CD14-positive monocyte (primary cell): Measurements from ENCODE around the gene SFRP5. TPM values are rescaled to one million over a fixed set of nuclear protein-coding genes. Genes with fewer than 3 reads are reported as not detected.

ENCODE experiments used
- DNase-seq, 3 donors: peaks; one replicate each; pipeline ENCODE4 v3.0.0-alpha.2; 2011 to 2022
- H2AFZ ChIP-seq: 2 replicates; pipeline ENCODE4 v1.6.0; 2012; ENCODE audit warnings: mild to moderate bottlenecking, low read depth, low read length, inconsistent platforms; ENCODE audit not compliant: insufficient read depth, poor library complexity, severe bottlenecking
- H3K27ac ChIP-seq, 2 donors: 1 replicate in 1 of 2; 2 replicates in 1 of 2; pipeline ENCODE4 v1.5.1; 2012 to 2013; ENCODE audit warnings: low read length in 2 of 2, control low read depth in 1 of 2, inconsistent platforms in 1 of 2, low read depth in 1 of 2, mild to moderate bottlenecking in 1 of 2
- H3K27me3 ChIP-seq, 2 donors: one replicate each; pipeline versions ENCODE4 v1.6.0 to v1.6.1; 2011 to 2013; ENCODE audit warnings: low read length in 2 of 2; ENCODE audit not compliant: control insufficient read depth in 2 of 2, insufficient read depth in 2 of 2
- H3K36me3 ChIP-seq, 2 donors: replicated peaks in 1 of 2; 1 replicate in 1 of 2; 2 replicates in 1 of 2; pipeline versions ENCODE4 v1.5.1 to v1.6.1; 2012 to 2013; ENCODE audit warnings: low read length in 2 of 2, control low read depth in 1 of 2, inconsistent platforms in 1 of 2, mild to moderate bottlenecking in 1 of 2; ENCODE audit not compliant: insufficient read depth in 2 of 2, control insufficient read depth in 1 of 2
- H3K4me1 ChIP-seq, 2 donors: 1 replicate in 1 of 2; 2 replicates in 1 of 2; pipeline versions ENCODE4 v1.5.1 to v1.6.1; 2012 to 2013; ENCODE audit warnings: low read length in 2 of 2, control low read depth in 1 of 2, inconsistent platforms in 1 of 2, mild to moderate bottlenecking in 1 of 2, moderate library complexity in 1 of 2; ENCODE audit not compliant: insufficient read depth in 2 of 2, control insufficient read depth in 1 of 2
- H3K4me2 ChIP-seq: replicated peaks from 2 replicates; pipeline ENCODE3; 2012; ENCODE audit warnings: low read length, moderate library complexity, mild to moderate bottlenecking; ENCODE audit not compliant: poor library complexity, severe bottlenecking; ENCODE audit errors: extremely low read depth
- H3K4me3 ChIP-seq, 3 experiments: fragments of 200-600 bp in 1 of 3; sonication (generic) in 1 of 3; replicated peaks in 1 of 3; 1 replicate in 2 of 3; 2 replicates in 1 of 3; pipeline ENCODE4 v1.5.1; 2011 to 2013; ENCODE audit warnings: low read length in 3 of 3, mild to moderate bottlenecking in 3 of 3, control low read depth in 2 of 3, low read depth in 2 of 3, inconsistent platforms in 1 of 3, moderate library complexity in 1 of 3
- H3K79me2 ChIP-seq: 2 replicates; pipeline ENCODE4 v1.6.0; 2012; ENCODE audit warnings: mild to moderate bottlenecking, control low read depth, inconsistent platforms, low read length, moderate library complexity; ENCODE audit not compliant: insufficient read depth
- H3K9ac ChIP-seq: 2 replicates; pipeline ENCODE4 v1.6.0; 2017; ENCODE audit warnings: low read length, mild to moderate bottlenecking; ENCODE audit not compliant: insufficient read depth, poor library complexity, severe bottlenecking
- H3K9me3 ChIP-seq, 2 donors: replicated peaks in 1 of 2; 1 replicate in 1 of 2; 2 replicates in 1 of 2; pipeline versions ENCODE4 v1.5.1 to v1.6.1; 2012 to 2013; ENCODE audit warnings: low read length in 2 of 2, control low read depth in 1 of 2; ENCODE audit not compliant: control insufficient read depth in 1 of 2, insufficient read depth in 1 of 2
- H4K20me1 ChIP-seq: 2 replicates; pipeline ENCODE4 v1.6.0; 2012; ENCODE audit warnings: mild to moderate bottlenecking, low read length, control low read depth, moderate library complexity; ENCODE audit not compliant: insufficient read depth
- H3K27ac Mint-ChIP-seq, 7 donors: one replicate each; pipeline ENCODE4 v1.8.0; 2020; ENCODE audit warnings: mild to moderate bottlenecking in 7 of 7, mixed read lengths in 7 of 7, moderate library complexity in 6 of 7, inconsistent platforms in 2 of 7
- H3K27me3 Mint-ChIP-seq, 3 donors: one replicate each; pipeline ENCODE4 v1.8.0; 2021 to 2022; ENCODE audit warnings: low read depth in 3 of 3, mild to moderate bottlenecking in 3 of 3, mixed read lengths in 3 of 3, moderate library complexity in 3 of 3, inconsistent platforms in 1 of 3
- H3K36me3 Mint-ChIP-seq, 2 donors: one replicate each; pipeline ENCODE4 v1.8.0; 2020; ENCODE audit warnings: mixed read lengths in 2 of 2, inconsistent platforms in 1 of 2, mild to moderate bottlenecking in 1 of 2
- H3K4me1 Mint-ChIP-seq: one replicate; pipeline ENCODE4 v1.8.0; 2020; ENCODE audit warnings: mild to moderate bottlenecking, mixed read lengths
- H3K4me3 Mint-ChIP-seq, 2 donors: one replicate each; pipeline ENCODE4 v1.8.0; 2020; ENCODE audit warnings: mild to moderate bottlenecking in 2 of 2, mixed read lengths in 2 of 2, moderate library complexity in 1 of 2
- H3K9me3 Mint-ChIP-seq, 7 donors: one replicate each; pipeline ENCODE4 v1.8.0; 2020 to 2022; ENCODE audit warnings: mixed read lengths in 7 of 7, mild to moderate bottlenecking in 6 of 7, moderate library complexity in 6 of 7, inconsistent platforms in 2 of 7
- WGBS: methylation state at CpG from one replicate; pipeline ENCODE4 v1.1.5; 2013; ENCODE audit warnings: missing lambda C conversion rate; ENCODE audit not compliant: insufficient coverage; 5-methylcytosine and 5-hydroxymethylcytosine counted together
- intact Hi-C, 2 donors: fragments of 100-400 bp; cut with micrococcal nuclease; formaldehyde crosslinking; loops; one replicate each; pipeline versions ENCODE4 v1.15.0 to v1.15.1; 2023
- polyA plus RNA-seq, 3 donors: library from polyadenylated mRNA; depleted of rRNA in 1 of 3; unstranded in 2 of 3; stranded (reverse) in 1 of 3; fragments of 300-500 nt in 2 of 3; fragments of >200 nt in 1 of 3; fragmentation: Illumina TruSeq in 2 of 3; gene quantifications; 1 replicate in 2 of 3; 2 replicates in 1 of 3; pipeline ENCODE4 v1.2.3, GENCODE V29; 2012 to 2021
- TF ChIP-seq, protein P1 (sequence below): fragments of 200-600 bp; IDR thresholded peaks from one replicate; pipeline ENCODE4 v1.8.0; 2022; ENCODE audit warnings: antibody characterized with exemption, mild to moderate bottlenecking

The SFRP5 gene
- polyA plus RNA-seq, 3 donors: not detected

DNA sequence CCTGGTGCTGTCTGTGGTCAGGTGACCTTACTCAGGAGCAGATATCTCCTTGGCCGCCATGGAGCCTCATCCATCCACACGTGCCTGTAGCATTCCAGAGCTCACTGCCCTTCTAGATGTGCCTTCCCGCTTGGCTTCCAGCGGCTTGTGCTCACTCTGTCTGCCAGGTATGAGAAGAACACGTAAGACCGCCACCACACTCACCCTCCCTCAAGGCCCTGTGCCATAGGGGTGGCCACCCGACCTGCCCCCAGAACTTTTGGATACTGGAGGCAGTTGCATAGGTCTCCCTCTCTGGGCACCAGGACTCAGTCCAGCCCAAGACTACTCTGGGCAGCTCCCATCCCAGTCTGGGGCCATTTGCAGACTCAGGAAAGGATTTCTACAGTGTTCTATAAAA, 54.2 kb downstream of the SFRP5 start:
- peaks cover 0 to 28% of the 10 kb centered on the region in 2 donors for H3K36me3 ChIP-seq
- 100% methylated on average over 2 of the region's 7 CpGs for WGBS
- peak overlapping the region; percentile 51 to 68 for H3K27ac ChIP-seq
- Mint-ChIP-seq H3K4me1 (peaks cover 51% of the 10 kb centered on the region), H3K36me3 (peaks cover 32% of the 10 kb centered on the region in 2 donors), H3K27ac (peak overlapping the region in 4 of 7 donors; percentile 21 to 76 (median 74)), H3K9me3 (peaks cover 0 to 2% (median 0%) of the 10 kb centered on the region in 7 donors), H3K27me3 (peaks cover 0 to 1% (median 0%) of the 10 kb centered on the region in 3 donors), H3K4me3 (no peak overlapping the region)
- H3K4me1 ChIP-seq: peaks cover 50 to 60% of the 10 kb centered on the region in 2 donors
- peaks cover 33% of the 10 kb centered on the region for H4K20me1 ChIP-seq
- H3K79me2 ChIP-seq: peaks cover 18% of the 10 kb centered on the region
- no peak overlapping the region for H3K4me2 ChIP-seq
- no peaks in the 10 kb centered on the region for H3K9me3 ChIP-seq
- DNase-seq: no peak
- no peak overlapping the region for H3K4me3 ChIP-seq
- H3K9ac ChIP-seq: no peak overlapping the region
- H3K27me3 ChIP-seq: no peaks in the 10 kb centered on the region
- intact Hi-C loops: no loop called here
- TF ChIP-seq, protein P1, sequence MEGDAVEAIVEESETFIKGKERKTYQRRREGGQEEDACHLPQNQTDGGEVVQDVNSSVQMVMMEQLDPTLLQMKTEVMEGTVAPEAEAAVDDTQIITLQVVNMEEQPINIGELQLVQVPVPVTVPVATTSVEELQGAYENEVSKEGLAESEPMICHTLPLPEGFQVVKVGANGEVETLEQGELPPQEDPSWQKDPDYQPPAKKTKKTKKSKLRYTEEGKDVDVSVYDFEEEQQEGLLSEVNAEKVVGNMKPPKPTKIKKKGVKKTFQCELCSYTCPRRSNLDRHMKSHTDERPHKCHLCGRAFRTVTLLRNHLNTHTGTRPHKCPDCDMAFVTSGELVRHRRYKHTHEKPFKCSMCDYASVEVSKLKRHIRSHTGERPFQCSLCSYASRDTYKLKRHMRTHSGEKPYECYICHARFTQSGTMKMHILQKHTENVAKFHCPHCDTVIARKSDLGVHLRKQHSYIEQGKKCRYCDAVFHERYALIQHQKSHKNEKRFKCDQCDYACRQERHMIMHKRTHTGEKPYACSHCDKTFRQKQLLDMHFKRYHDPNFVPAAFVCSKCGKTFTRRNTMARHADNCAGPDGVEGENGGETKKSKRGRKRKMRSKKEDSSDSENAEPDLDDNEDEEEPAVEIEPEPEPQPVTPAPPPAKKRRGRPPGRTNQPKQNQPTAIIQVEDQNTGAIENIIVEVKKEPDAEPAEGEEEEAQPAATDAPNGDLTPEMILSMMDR: no peak
- H2AFZ ChIP-seq: no peak overlapping the region

Other genes with a start within 250 kb of the SFRP5 start
- gene ANKRD2, start 199.2 kb downstream of the SFRP5 start, polyA plus RNA-seq: not detected
- not detected for gene HOGA1, start 187.6 kb downstream of the SFRP5 start, polyA plus RNA-seq
- gene C10orf62, start 182.3 kb downstream of the SFRP5 start, polyA plus RNA-seq: not detected
- gene MORN4, start 138.5 kb downstream of the SFRP5 start, polyA plus RNA-seq: not detected
- 10 to 100 TPM in 1 of 3 donors, 1 to 10 TPM in 2; 5.8 to 16.4 (median 6.7) TPM for gene PI4K2A, start 131.3 kb downstream of the SFRP5 start, polyA plus RNA-seq
- gene AVPI1, start 84.8 kb downstream of the SFRP5 start, polyA plus RNA-seq: 10 to 100 TPM in 1 of 3 donors, 1 to 10 TPM in 2; 2.0 to 11.2 (median 2.9) TPM
- gene MARVELD1, start 58.3 kb downstream of the SFRP5 start, polyA plus RNA-seq: 10 to 100 TPM in 1 of 3 donors, 1 to 10 TPM in 2; 3.7 to 28.0 (median 9.2) TPM
- 10 to 100 TPM in 1 of 3 donors, 1 to 10 TPM in 2; 6.2 to 31.1 (median 9.7) TPM for gene ZFYVE27, start 34.9 kb downstream of the SFRP5 start, polyA plus RNA-seq
- gene GOLGA7B, start 77.8 kb upstream of the SFRP5 start, polyA plus RNA-seq: under 1 TPM in 1 of 3 donors, not detected in 2; 0.03 TPM